Thyroid gland (tissue), 4 donors: Measurements from ENCODE around the gene APOL2. TPM values are rescaled to one million over a fixed set of nuclear protein-coding genes. Genes with fewer than 3 reads are reported as not detected.
"Not testable (repeated sequence)": the region's sequence is repeated elsewhere in the genome, so short reads cannot be mapped to it uniquely, and the experiment has no call there.

Source experiments
- DNase-seq, 2 donors: peaks; one replicate each; pipeline ENCODE4 v3.0.0-alpha.2; 2019
- H3K27ac ChIP-seq, 3 donors: fragments of 200-600 bp; sonication (generic); 1 replicate in 2 of 3; 2 replicates in 1 of 3; pipeline ENCODE4 v1.5.1; 2016 to 2019; ENCODE audit warnings: mild to moderate bottlenecking in 1 of 3, moderate library complexity in 1 of 3
- H3K27me3 ChIP-seq: fragments of 200-600 bp; sonication (generic); one replicate; pipeline ENCODE4 v1.5.1; 2019
- H3K36me3 ChIP-seq, 2 donors: fragments of 200-600 bp; sonication (generic); one replicate each; pipeline ENCODE4 v1.5.1; 2016 to 2019
- H3K4me1 ChIP-seq, 2 donors: fragments of 200-600 bp; sonication (generic); one replicate each; pipeline ENCODE4 v1.5.1; 2017 to 2019
- H3K4me3 ChIP-seq, 3 donors: fragments of 200-600 bp; sonication (generic); replicated peaks in 1 of 3; 1 replicate in 2 of 3; 2 replicates in 1 of 3; pipeline ENCODE4 v1.5.1; 2016; ENCODE audit warnings: mild to moderate bottlenecking in 1 of 3
- H3K9me3 ChIP-seq: fragments of 200-600 bp; sonication (generic); one replicate; pipeline ENCODE4 v1.5.1; 2017
- CTCF ChIP-seq, 6 experiments: fragments of 200-600 bp in 3 of 6; fragments of 450-650 bp in 3 of 6; sonication (generic) in 3 of 6; IDR thresholded peaks; one replicate each; pipeline ENCODE4 v1.5.1; 2016 to 2019; ENCODE audit warnings: antibody characterized with exemption in 6 of 6, mild to moderate bottlenecking in 2 of 6, inconsistent platforms in 1 of 6, moderate library complexity in 1 of 6
- POLR2A ChIP-seq, 2 donors: fragments of 450-650 bp; IDR thresholded peaks; one replicate each; pipeline ENCODE4 v1.6.1; 2017; ENCODE audit warnings: antibody characterized with exemption in 2 of 2, mild to moderate bottlenecking in 2 of 2, moderate library complexity in 1 of 2
- WGBS, 2 donors: methylation state at CpG; one replicate each; pipeline ENCODE4 v1.1.5; 2017; 5-methylcytosine and 5-hydroxymethylcytosine counted together
- intact Hi-C: fragments of 100-400 bp; cut with DNase I; formaldehyde crosslinking; loops from one replicate; pipeline ENCODE4 v1.15.1; 2023
- total RNA-seq, 4 donors: library from RNA; depleted of rRNA; stranded (reverse); fragments of >200 nt; gene quantifications; one replicate each; pipeline ENCODE4 v1.2.3, GENCODE V29; 2016

APOL2 gene
- total RNA-seq, 4 donors from 2014 or later, result 31.1 to 45.6 (median 35.6) TPM

GRCh38 chr22:36194385-36194784 lies 44.9 kb downstream of the APOL2 start:
- no peak overlapping the region for H3K27ac ChIP-seq
- no peaks in the 10 kb centered on the region for H3K9me3 ChIP-seq
- no peaks in the 10 kb centered on the region for H3K27me3 ChIP-seq
- TF ChIP-seq POLR2A (IDR thresholded peaks at IDR 0.05), result no peak
- 74 to 85% methylated on average over 2 of the region's 2 CpGs for WGBS, 2 donors
- peaks cover 0 to 15% of the 10 kb centered on the region in 2 donors for H3K4me1 ChIP-seq
- DNase-seq, result no peak
- intact Hi-C loops, result loop anchor here (5.0 to 10.0 kb wide), 2 partner anchors 33 to 90 kb away; no protein-coding TSS in a partner anchor
- no peak overlapping the region for H3K4me3 ChIP-seq
- H3K36me3 ChIP-seq, result no peaks in the 10 kb centered on the region

- no peak for DNase-seq
- Histone ChIP-seq H3K27ac (no peak overlapping the region), H3K27me3 (no peaks in the 10 kb centered on the region), H3K36me3 (no peaks in the 10 kb centered on the region), H3K9me3 (no peaks in the 10 kb centered on the region), H3K4me1 (peaks cover 0 to 15% of the 10 kb centered on the region in 2 donors), H3K4me3 (no peak overlapping the region)
- WGBS, 2 donors, result 58 to 65% methylated on average over 3 of the region's 3 CpGs
- TF ChIP-seq POLR2A (IDR thresholded peaks at IDR 0.05) (no peak), CTCF (IDR thresholded peaks at IDR 0.05) (no peak)
- intact Hi-C loops, result loop anchor here (5.0 to 10.0 kb wide), 2 partner anchors 34 to 91 kb away; no protein-coding TSS in a partner anchor
Measured at GRCh38 chr22:36193577-36193976, 45.8 kb downstream of the APOL2 start.

- no peak overlapping the region for H3K4me3 ChIP-seq
- TF ChIP-seq POLR2A (IDR thresholded peaks at IDR 0.05) (no peak), CTCF (IDR thresholded peaks at IDR 0.05) (no peak)
- DNase-seq, result no peak
- 82 to 84% methylated on average over 3 of the region's 3 CpGs for WGBS, 2 donors
- peak overlapping the region in 1 of 3 donors; percentile 2 for H3K27ac ChIP-seq
- no peaks in the 10 kb centered on the region for H3K36me3 ChIP-seq
- intact Hi-C loops, result loop anchor here (5.0 to 10.0 kb wide), 2 partner anchors 34 to 92 kb away; no protein-coding TSS in a partner anchor
- no peaks in the 10 kb centered on the region for H3K9me3 ChIP-seq
- H3K4me1 ChIP-seq, result peaks cover 0 to 15% of the 10 kb centered on the region in 2 donors
- H3K27me3 ChIP-seq, result no peaks in the 10 kb centered on the region
Measured at GRCh38 chr22:36193171-36193570, 46.2 kb downstream of the APOL2 start.

GRCh38 chr22:36192542-36192941 lies 46.8 kb downstream of the APOL2 start:
- peaks cover 0 to 15% of the 10 kb centered on the region in 2 donors for H3K4me1 ChIP-seq
- H3K4me3 ChIP-seq, result no peak overlapping the region
- TF ChIP-seq POLR2A (IDR thresholded peaks at IDR 0.05), result no peak
- TF ChIP-seq CTCF (IDR thresholded peaks at IDR 0.05), result no peak
- intact Hi-C loops, result loop anchor here (5.0 to 10.0 kb wide), 2 partner anchors 35 to 92 kb away; no protein-coding TSS in a partner anchor
- H3K27me3 ChIP-seq, result no peaks in the 10 kb centered on the region
- WGBS, 2 donors, result 62 to 73% methylated on average over 3 to 4 of the region's 4 CpGs
- peak overlapping the region in 1 of 3 donors; percentile 2 for H3K27ac ChIP-seq
- no peaks in the 10 kb centered on the region for H3K36me3 ChIP-seq
- no peak for DNase-seq
- H3K9me3 ChIP-seq, result no peaks in the 10 kb centered on the region

- DNase-seq, result peak in 1 of 2 donors; percentile 33
- Histone ChIP-seq H3K27ac (no peak overlapping the region), H3K9me3 (no peaks in the 10 kb centered on the region), H3K4me3 (no peak overlapping the region), H3K27me3 (no peaks in the 10 kb centered on the region), H3K4me1 (peaks cover 0 to 10% of the 10 kb centered on the region in 2 donors), H3K36me3 (no peaks in the 10 kb centered on the region)
- WGBS, 2 donors, result 72 to 78% methylated on average over 16 of the region's 17 CpGs
- intact Hi-C loops, result loop anchor here (5.0 to 10.0 kb wide), 2 partner anchors 36 to 94 kb away; no protein-coding TSS in a partner anchor
- no peak for TF ChIP-seq POLR2A (IDR thresholded peaks at IDR 0.05)
- no peak for TF ChIP-seq CTCF (IDR thresholded peaks at IDR 0.05)
Measured at GRCh38 chr22:36191106-36191836, 48.1 kb downstream of the APOL2 start.

- WGBS, 2 donors, result 97 to 99% methylated on average over 3 of the region's 6 CpGs
- DNase-seq, intact Hi-C loops, H3K27me3 ChIP-seq, H3K4me3 ChIP-seq, H3K27ac ChIP-seq, H3K9me3 ChIP-seq, H3K36me3 ChIP-seq: not testable (repeated sequence)
- H3K4me1 ChIP-seq, result peaks cover 0 to 19% of the 10 kb centered on the region in 2 donors
Measured at GRCh38 chr22:36187862-36188261, 51.5 kb downstream of the APOL2 start.
